OCI-LY7 (cell line): ENCODE measurements around the gene PITPNC1.
"Not testable (repeated sequence)": the region's sequence is repeated elsewhere in the genome, so short reads cannot be mapped to it uniquely, and the experiment has no call there.

Experiments
- EZH2phosphoT487 ChIP-seq: fragments of 200-600 bp; sonication (generic); IDR thresholded peaks from 2 replicates; pipeline ENCODE4 v1.6.1; 2018; ENCODE audit warnings: low read depth, borderline replicate concordance, mild to moderate bottlenecking, mixed run types, antibody characterized with exemption, low read length, moderate library complexity, mixed read lengths
- TF ChIP-seq, protein P1 (sequence below): fragments of 200-600 bp; sonication (generic); conservative IDR thresholded peaks from 2 replicates; pipeline ENCODE4 v1.5.1; 2014; ENCODE audit warnings: mild to moderate bottlenecking, antibody characterized with exemption, low read length, moderate library complexity, mixed read lengths

DNA sequence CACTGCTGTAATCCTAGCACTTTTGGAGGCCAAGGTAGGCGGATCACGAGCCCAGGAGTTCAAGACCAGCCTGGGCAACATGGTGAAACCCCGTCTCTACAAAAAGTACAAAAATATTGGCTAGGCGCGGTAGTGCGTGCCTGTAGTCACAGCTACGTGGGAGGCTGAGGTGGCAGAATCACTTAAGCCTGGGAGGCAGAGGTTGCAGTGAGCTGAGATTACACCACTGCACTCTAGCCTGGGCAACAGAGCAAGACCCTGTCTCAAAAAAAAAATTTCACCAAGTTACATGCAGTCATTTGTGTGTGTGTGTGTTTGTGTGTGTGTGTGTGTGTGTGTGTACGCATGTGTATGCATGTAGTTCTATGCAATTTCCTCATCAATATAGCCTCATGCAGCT, 325.8 kb downstream of the PITPNC1 start:
- TF ChIP-seq, protein P1, sequence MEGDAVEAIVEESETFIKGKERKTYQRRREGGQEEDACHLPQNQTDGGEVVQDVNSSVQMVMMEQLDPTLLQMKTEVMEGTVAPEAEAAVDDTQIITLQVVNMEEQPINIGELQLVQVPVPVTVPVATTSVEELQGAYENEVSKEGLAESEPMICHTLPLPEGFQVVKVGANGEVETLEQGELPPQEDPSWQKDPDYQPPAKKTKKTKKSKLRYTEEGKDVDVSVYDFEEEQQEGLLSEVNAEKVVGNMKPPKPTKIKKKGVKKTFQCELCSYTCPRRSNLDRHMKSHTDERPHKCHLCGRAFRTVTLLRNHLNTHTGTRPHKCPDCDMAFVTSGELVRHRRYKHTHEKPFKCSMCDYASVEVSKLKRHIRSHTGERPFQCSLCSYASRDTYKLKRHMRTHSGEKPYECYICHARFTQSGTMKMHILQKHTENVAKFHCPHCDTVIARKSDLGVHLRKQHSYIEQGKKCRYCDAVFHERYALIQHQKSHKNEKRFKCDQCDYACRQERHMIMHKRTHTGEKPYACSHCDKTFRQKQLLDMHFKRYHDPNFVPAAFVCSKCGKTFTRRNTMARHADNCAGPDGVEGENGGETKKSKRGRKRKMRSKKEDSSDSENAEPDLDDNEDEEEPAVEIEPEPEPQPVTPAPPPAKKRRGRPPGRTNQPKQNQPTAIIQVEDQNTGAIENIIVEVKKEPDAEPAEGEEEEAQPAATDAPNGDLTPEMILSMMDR: not testable (repeated sequence)
- TF ChIP-seq EZH2phosphoT487: not testable (repeated sequence)
